AG09309 (cell line): ENCODE data around the gene H3-3A.

Experiments
- DNase-seq: peaks from one replicate; pipeline ENCODE4 v3.0.0-alpha.2; 2010; ENCODE audit warnings: low read depth
- H3K4me3 ChIP-seq: 2 replicates; pipeline ENCODE4 v1.5.1; 2011; ENCODE audit warnings: mild to moderate bottlenecking, low read depth, low read length, moderate library complexity; ENCODE audit not compliant: control insufficient read depth
- TF ChIP-seq, protein P1 (sequence below): IDR thresholded peaks from 2 replicates; pipeline ENCODE4 v1.5.1; 2011; ENCODE audit warnings: mild to moderate bottlenecking, low read depth, low read length, inconsistent platforms; ENCODE audit not compliant: insufficient read depth, control insufficient read depth; ENCODE audit errors: missing control alignments

Gene H3-3A

DNA sequence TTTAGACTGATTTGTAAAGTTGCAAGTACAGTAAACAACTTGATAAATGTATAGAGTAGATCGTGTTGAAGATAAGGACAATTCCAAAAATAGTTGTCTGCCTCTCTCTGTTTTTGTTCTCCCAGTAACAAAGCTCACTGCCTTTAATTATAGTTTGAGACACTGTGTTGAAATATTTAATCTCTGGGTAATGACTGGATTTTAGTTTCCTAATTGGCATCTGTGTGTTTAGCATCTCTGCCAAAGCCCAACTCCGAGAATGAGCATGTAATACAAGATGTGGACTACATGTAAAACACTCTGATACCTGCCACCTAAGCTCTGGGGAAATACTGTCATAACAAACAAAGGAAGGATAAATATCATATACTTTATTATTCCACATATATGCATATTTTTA is 35.7 kb upstream of the H3-3A start:
- TF ChIP-seq, protein P1, sequence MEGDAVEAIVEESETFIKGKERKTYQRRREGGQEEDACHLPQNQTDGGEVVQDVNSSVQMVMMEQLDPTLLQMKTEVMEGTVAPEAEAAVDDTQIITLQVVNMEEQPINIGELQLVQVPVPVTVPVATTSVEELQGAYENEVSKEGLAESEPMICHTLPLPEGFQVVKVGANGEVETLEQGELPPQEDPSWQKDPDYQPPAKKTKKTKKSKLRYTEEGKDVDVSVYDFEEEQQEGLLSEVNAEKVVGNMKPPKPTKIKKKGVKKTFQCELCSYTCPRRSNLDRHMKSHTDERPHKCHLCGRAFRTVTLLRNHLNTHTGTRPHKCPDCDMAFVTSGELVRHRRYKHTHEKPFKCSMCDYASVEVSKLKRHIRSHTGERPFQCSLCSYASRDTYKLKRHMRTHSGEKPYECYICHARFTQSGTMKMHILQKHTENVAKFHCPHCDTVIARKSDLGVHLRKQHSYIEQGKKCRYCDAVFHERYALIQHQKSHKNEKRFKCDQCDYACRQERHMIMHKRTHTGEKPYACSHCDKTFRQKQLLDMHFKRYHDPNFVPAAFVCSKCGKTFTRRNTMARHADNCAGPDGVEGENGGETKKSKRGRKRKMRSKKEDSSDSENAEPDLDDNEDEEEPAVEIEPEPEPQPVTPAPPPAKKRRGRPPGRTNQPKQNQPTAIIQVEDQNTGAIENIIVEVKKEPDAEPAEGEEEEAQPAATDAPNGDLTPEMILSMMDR: no peak
- H3K4me3 ChIP-seq: no peak overlapping the region
- no peak for DNase-seq

DNA sequence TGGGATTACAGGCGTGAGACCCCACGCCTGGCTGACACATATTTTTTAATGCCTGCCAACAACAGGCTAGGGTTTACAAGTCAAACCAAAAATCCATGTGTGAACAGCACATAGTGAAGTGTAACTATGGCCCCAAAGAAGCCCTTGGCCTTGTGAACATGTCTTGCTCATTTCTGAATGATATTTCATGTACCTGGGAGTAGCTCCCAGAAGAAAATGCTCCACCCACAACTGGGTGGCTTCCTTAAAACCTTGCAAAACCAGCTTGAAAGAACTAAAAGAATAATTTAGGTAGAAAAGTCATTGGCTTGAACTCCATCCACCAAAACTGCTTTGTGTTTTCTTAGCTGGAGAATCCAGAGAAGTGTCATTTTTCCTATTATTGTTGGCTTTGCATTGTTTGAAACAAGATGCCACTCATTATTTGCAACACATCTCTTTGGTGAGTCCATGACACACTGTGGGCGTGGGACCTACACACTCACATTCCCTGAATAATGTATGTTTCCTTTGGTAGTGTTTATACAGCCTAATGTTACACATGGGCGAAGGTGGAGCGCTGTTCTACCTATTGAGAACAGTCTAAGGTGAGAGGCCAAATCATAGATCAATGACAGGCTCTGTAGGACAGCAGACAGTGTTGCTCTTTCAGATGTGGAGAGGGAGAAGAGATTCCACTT is 34.8 kb upstream of the H3-3A start:
- no peak for DNase-seq
- no peak overlapping the region for H3K4me3 ChIP-seq
- TF ChIP-seq, protein P1: no peak

DNA sequence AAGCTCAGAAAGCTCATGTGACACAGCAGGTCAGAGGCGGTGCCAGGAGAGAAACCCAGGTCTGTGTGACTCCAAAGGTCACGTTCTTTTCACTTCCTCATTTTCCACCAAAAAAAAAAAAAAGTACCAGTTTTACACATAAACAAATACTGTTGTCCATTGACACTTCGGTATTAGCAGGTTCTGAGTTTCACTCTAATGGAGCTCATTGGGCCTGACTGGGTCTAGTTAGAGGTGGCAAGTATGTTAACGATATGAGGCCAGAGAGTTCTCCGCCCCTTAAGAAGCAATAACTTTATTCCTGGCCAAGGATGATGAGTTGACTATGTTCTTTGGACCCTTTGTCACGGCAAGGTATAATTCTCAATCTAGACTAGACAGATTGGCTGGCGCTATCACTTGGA is 33.4 kb upstream of the H3-3A start:
- H3K4me3 ChIP-seq: no peak overlapping the region
- TF ChIP-seq, protein P1: no peak
- no peak for DNase-seq

DNA sequence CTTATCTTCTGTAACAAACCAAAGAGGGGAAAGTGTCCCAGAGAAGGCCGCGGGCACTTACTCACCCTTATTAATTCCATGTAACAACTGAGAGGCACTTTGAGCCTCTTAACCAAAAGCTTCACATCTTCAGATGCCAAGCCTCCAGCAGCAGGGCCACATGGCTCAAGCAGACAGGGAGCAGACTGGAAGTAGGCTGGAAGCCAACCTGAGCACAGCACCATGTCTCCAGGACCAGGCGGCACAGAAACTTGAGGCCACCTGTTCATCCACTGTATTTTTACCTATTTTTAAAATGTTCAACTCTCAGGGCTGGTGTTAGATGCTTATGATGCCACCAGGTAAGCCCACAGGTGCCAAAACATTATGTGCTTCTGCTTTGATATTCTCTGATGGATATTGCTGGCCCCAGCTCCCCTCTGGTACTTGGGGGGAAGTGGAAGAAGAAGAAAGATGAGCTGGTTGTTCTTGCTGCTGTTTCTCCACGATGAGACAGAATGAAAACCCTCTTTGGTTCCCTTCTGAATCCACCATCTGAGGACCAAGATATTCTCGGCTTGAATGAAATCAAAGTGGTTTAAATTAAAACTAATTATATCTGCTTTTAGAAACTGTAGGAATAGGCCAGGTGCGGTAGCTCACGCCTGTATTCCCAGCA is 32.8 kb upstream of the H3-3A start:
- H3K4me3 ChIP-seq: no peak overlapping the region
- DNase-seq: no peak

DNA sequence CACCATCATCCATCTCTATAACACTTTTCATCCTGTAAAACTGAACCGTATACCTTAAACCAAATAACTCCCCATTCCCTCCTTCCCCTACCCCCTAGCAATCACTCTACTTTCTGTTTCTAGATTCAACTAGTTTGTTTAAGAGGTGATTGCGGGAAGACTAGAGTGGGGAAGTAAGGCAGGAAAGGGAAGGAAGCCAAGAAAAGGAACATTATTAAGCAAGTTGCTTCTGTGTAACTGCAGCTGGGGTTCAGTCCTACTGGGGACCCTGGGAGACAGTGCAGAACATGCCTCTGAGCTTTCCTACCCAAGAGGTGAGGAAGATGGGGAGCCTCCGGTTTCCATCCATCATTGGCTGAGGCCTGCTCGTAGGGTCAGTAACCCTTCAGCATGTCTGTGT is 28.9 kb upstream of the H3-3A start:
- DNase-seq: no peak
- TF ChIP-seq, protein P1: no peak
- no peak overlapping the region for H3K4me3 ChIP-seq

More for the DNA sequence above, 32.8 kb upstream of the H3-3A start:
- TF ChIP-seq, protein P1: no peak

DNA sequence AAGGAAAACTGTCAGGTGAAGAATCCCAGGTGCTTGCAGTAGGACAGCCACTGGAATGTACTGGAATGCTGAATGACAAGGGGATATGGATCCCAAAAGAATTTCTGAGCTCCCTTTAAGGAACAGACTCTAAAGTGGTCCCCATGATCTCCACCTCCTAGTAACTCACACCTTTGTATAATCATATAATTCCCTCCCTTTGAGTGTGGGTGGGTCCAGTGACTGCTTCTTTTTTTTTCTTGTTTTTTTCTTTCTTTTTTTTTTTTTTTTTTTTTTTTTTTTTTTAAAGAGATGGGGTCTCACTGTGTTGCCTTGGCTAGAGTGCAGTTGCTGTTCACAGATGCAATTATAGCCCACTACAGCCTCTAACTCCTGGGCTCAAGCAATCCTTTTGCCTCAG is 28.5 kb upstream of the H3-3A start:
- TF ChIP-seq, protein P1: no peak
- no peak for DNase-seq
- no peak overlapping the region for H3K4me3 ChIP-seq
